ENCODE data around the gene SELENBP1.

DNA sequence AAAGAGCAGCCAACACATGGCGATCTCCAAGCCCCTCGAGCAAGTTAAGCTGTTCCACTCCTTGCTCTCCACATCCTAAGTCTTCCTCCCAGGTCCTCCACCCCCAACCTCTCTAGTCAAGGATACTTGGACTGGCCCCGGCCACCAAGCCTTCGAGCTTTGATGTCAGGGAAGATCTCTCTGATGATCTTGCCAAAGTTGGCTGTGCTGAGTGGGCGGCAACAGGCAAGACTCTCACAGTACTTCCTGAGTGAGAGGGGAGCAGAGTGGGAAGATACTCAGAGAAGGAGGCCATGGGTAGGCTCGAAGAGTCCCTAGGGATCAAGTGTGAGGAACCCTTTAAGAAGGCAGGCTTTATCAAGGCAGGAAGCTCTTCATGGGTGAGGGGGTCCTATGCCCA is 28.2 kb downstream of the SELENBP1 start:
- TF ChIP-seq MAZ (IDR thresholded peaks at IDR 0.05; ENCODE audit: borderline replicate concordance, low read depth, low read length), result no peak
- no peak for TF ChIP-seq MAZ (CRISPR knock-in tag; IDR thresholded peaks at IDR 0.05; ENCODE audit: low read depth)
- TF ChIP-seq EZH2 (conservative IDR thresholded peaks at IDR 0.05; ENCODE audit: low read depth, low read length), result no peak
- TF ChIP-seq POLR2A (IDR thresholded peaks at IDR 0.05; ENCODE audit: insufficient read depth in 1 of 2, low read depth in 2 of 2, low read length in 2 of 2), result no peak
- no peak for TF ChIP-seq SMARCC2 (IDR thresholded peaks at IDR 0.05)
- TF ChIP-seq, protein P1, sequence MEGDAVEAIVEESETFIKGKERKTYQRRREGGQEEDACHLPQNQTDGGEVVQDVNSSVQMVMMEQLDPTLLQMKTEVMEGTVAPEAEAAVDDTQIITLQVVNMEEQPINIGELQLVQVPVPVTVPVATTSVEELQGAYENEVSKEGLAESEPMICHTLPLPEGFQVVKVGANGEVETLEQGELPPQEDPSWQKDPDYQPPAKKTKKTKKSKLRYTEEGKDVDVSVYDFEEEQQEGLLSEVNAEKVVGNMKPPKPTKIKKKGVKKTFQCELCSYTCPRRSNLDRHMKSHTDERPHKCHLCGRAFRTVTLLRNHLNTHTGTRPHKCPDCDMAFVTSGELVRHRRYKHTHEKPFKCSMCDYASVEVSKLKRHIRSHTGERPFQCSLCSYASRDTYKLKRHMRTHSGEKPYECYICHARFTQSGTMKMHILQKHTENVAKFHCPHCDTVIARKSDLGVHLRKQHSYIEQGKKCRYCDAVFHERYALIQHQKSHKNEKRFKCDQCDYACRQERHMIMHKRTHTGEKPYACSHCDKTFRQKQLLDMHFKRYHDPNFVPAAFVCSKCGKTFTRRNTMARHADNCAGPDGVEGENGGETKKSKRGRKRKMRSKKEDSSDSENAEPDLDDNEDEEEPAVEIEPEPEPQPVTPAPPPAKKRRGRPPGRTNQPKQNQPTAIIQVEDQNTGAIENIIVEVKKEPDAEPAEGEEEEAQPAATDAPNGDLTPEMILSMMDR (CRISPR knock-in tag; IDR thresholded peaks at IDR 0.05), result no peak
- TF ChIP-seq, protein P2, sequence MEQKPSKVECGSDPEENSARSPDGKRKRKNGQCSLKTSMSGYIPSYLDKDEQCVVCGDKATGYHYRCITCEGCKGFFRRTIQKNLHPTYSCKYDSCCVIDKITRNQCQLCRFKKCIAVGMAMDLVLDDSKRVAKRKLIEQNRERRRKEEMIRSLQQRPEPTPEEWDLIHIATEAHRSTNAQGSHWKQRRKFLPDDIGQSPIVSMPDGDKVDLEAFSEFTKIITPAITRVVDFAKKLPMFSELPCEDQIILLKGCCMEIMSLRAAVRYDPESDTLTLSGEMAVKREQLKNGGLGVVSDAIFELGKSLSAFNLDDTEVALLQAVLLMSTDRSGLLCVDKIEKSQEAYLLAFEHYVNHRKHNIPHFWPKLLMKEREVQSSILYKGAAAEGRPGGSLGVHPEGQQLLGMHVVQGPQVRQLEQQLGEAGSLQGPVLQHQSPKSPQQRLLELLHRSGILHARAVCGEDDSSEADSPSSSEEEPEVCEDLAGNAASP (CRISPR knock-in tag; IDR thresholded peaks at IDR 0.05; ENCODE audit: borderline replicate concordance), result no peak
